HS-27A (cell line): Measurements from ENCODE around the gene KCNQ1.

ENCODE experiments used
- DNase-seq: peaks from one replicate; pipeline ENCODE4 v3.0.0-alpha.2; 2012; ENCODE audit warnings: low read depth, missing footprints

The KCNQ1 gene

GRCh38 chr11:2766166-2766565, 321.4 kb downstream of the KCNQ1 start:
- no peak for DNase-seq

GRCh38 chr11:2767071-2767470, 322.3 kb downstream of the KCNQ1 start:
- DNase-seq = no peak

GRCh38 chr11:2767801-2768200, 323.0 kb downstream of the KCNQ1 start:
- DNase-seq = no peak

DNA sequence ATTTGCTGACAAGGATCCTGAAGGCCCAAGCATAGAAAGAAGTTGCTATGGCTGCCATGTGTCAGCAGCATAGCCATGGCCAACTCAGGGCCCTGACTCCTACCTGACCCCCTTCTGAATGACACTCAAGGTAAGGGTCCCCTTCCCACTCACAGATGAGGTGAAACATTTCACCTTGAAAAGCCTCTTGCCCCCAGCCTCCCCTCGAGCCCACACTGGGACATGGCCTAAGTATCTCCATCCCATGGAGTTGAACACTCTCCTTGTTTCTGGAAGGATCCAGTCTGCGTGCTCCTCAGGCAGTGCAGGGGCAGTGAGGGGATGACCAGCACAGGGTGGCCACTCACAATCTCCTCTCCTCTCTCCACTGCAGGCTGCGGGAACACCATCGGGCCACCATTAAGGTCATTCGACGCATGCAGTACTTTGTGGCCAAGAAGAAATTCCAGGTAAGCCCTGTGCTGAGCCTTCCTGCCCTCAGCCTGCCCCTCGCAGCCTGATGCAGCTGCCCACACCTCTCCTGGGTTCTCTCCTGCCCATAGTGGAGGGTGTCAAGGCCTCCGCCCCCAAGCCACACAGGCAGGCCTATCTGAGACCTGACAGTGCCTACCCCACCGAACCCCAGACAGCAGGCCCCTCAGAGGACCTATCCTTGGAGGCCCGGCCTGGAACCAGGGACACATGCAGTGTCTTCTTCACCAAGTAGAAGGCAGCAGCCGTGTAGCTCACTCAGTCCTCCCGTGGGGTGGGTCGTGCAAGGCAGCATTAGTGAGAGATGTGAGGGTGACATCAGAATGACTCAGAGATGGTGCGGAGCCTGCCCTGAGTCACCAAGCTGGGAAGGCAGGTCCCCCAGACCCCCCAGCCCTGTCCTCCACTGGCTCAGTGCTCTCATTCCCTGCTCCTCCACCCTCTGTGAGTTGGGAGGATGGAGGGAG, 323.9 kb downstream of the KCNQ1 start:
- no peak for DNase-seq

- no peak for DNase-seq
Measured at GRCh38 chr11:2769409-2770095, 324.7 kb downstream of the KCNQ1 start.

DNA sequence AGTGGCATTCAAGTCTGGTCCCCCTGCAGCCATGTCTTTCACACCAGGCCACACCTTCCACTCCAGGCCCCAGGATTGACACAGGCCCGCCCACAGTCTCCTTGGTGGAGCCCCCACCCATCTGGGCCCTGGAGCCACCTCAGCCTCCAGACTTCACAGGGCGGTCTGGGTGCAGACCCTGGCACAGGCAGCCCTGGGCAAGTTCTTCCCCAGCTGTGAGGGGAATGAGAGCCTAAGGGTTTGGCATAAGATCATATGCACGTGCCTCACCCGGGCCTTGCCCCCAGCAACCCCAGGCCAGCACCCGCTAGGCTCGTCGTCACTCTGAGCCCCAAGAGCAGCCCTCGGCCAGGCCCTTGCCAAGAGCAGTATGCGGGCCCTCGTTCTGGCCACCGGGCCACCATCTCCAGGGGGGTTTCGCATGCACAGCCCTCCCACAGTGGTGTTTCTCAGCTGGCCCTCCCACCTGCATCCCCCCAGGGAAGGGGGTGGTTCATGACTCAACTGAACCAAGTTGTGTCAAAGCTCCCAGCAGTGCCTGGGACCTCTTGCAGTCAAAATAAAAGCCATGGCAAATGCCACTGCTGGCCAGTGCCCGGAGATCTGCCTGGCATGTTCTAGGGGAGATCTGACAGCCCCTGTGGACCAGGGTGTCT, 325.4 kb downstream of the KCNQ1 start:
- DNase-seq = no peak

DNA sequence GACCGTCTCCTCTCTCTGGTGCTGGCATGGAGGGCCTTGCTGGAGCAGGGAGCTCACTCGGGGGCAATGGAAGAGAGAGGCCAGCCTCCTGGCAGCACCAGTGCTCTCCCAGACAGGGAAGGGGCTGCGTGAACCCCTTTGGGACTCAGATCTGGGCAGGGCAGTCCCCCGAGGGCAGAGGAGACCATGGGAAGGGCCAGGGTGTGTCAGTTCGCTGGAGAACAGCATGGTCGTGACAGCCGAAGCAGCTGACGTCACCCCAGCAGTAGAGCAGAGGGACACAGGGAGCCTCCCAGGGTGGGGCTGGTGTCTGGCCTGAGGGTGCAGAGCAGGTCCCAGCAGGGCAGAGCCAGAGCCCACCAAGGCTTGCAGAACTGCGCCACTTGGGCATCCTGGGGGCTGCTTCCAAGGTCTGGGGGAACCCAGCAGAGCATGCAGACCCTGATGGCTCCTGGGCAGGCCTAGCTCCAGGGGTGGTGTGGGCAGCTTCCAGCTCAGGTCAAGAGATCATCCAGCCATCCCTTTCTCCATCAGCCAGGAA, 326.0 kb downstream of the KCNQ1 start:
- DNase-seq = no peak

DNA sequence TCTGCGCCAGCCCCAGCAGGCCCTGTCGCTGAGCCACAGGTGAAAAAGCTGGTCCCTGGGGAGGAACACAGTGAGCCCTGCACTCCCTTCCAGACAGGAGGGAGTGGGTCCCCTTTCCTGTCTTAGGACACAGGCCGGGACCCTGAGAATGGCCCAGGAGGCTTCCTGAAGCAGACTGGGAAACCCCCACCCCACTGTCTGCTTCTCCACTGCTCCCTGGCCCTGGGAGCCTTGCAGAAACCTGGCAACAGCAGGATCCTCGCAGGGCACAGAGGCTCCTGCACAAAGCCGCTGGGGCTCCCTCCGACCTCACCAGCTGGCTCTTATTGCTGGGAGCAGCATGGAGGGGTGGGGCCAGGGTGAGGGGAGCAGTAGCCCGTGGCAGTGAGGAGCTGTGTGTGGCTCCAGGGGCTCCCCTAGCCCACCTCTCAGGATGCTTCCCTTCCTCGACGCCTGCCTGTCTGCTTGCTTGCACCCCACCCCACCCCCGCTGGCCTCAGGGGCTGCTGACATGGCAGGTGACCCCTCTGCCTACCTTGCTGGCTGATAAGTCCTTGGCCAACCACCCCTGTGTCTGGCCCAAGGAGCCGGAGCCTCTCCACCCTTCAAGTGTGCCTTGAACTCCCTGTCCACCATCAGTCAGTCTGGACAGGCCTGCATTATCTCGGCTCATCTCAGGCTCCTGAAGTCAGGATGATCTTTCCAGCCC, 327.1 kb downstream of the KCNQ1 start:
- no peak for DNase-seq

DNA sequence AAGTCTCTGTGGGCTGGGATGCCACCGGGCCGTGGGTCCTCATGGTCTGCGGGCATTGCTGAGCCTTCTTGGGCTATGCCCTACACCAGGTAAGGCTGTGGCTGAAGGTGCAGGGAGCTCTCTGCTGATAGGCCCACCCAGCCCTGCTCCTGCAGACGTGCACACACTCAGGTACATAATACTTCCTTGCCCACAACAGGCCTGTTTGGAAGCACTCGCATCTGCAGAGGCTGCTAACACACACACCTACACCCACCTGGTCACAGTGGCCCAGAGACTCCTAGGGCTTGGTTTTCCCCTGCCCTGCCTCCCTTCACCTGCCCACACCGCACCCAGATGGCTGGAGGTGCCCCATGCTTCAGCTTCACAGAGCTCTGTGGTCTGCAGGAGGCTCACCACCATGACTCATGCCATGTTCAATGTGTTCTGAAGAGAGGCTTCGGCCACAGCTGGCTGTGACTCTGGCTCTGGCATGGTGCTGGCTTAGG, 327.8 kb downstream of the KCNQ1 start:
- no peak for DNase-seq

DNA sequence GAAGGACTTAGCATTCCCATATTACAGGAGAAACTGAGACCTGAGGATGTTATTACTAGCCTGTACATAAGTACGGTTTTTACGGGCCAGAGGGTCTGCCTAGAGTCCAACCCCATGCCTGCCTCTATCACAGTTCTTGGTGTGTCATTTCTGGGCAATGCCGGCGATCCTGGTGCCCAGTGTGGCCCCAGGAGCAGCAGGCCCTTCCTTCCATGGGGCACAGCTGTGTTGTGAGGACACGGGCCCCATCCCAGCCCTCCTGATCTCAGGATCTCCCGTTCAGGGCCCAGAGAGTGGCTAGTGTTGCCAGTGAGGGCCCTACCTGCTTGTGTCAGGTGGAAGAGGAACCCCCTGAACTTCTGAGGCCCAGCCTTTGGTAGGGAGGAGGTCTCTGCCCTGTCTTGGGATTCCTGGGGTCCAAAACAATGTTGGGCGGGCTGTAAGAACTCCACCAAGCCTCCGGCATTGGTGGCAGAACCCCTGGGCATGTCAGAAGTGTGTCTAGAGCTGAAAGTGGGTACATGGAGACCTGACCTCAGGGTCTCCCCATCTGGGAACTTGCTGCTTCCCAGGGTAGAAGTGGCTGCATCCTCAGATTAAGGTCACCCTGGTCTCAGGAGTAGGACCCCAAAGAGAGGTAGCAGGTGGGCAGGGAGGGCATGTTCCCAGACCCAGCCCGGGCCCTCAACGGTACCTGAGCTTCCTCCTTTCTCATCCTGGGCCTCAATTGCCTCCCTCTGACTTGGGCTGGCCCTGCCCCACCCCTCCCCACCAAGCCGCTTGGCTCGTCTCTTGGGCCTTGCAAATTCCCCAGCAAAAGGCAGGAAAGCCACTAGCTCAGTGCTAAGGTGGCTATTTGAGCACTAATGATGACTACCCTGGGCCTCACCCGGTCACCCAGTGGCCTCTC, 329.6 kb downstream of the KCNQ1 start:
- DNase-seq = no peak

DNA sequence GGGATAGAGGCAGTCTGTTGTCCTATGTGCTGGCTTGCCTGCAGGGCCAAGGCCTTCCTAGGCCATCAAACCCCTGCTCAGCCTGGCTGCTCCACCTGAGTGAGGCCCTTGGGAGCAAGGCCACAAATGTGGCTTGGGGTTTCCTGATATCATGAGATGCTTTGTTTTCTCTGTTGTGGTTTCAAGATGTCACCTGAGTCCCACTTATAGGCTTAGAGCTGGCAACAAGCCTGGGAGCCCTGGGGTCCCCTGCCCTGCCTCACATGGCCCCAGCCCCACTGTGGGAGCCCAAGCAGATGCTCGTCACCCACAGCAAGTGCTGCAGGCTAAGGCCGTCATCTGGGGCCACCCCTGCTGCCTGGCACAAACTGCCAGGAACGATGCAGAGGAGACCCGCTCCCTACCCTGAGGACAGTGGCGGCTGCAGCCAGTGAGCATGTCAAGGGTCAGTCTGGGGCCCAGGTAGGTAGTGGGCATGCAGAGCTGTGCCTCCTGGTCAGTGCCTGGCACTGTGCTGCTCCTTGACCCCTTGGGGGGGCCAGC, 330.3 kb downstream of the KCNQ1 start:
- DNase-seq = no peak

DNA sequence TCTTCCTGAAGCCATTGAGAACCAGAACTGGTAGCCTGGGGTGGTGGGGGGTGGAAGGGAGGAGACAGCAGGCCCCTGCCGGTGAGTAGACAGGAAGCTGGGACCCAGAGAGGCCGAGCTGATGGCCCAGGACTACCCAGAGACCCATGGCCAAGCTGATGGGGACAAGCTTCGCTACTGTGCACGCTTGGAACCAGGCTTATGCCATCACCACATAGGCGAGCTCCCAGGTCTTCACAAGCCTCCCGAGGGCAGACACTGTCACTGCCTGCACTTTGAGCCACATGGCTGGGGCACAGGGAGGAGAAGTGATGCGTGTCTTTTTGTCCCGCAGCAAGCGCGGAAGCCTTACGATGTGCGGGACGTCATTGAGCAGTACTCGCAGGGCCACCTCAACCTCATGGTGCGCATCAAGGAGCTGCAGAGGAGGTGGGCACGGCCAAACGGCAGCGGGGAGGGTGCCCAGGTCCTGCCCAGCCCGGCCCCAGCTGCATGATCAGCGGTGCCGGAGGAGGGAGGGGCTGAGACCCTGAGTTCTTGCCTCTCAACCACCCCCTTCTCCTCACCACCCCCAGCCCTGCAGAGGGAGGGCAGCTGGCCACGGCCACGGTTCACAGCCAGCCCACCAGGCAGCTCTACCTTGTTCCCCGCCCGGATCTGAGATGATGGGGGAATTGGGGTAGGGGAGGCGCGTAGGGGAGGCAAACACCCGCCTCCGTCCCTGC, 331.0 kb downstream of the KCNQ1 start:
- DNase-seq = no peak

GRCh38 chr11:2776351-2777061, 331.7 kb downstream of the KCNQ1 start:
- DNase-seq = no peak

GRCh38 chr11:2777386-2777785, 332.6 kb downstream of the KCNQ1 start:
- DNase-seq = no peak

DNA sequence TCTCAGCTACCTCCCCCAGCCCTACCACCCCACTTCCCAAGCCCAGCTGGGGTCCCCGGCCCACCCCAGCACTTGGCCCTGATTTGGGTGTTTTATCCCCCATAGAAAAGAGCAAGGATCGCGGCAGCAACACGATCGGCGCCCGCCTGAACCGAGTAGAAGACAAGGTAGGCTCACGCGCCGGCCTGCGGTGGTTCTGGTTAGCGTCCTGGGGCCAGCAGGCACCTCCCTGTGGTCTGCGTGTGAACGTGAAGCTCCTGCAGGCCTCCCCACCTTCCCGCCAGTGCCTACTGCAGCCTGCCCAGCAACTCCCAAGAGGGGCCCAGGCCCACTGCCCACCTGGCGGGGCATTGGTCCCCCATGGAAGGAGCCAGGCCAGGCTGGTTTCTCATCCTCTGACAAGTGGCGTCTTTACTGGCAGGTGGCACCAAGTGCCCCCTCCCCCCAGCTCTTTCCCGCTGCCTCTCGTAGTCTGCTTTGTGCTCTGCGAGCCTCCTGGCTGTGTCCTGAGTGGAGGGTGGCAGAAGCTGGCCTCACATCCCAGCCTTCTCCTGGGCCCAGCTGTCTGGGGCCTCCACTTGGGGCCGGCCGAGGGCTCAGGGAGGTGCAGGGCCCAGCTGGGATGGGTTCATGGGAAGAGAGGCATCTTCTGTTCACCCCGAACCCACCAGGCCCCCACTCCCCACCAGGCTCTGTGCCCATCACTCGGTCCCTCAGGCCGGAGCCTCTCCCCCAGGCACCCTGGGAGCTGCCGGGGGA, 333.2 kb downstream of the KCNQ1 start:
- DNase-seq = no peak

GRCh38 chr11:2778630-2779498, 334.1 kb downstream of the KCNQ1 start:
- no peak for DNase-seq

- no peak for DNase-seq
Measured at GRCh38 chr11:2779499-2779980, 334.7 kb downstream of the KCNQ1 start.
